Astrocyte (in vitro differentiated cells and primary cell): Measurements from ENCODE around the gene JAML. TPM values are rescaled to one million over a fixed set of nuclear protein-coding genes. Genes with fewer than 3 reads are reported as not detected.

Experiments
- DNase-seq: peaks from one replicate; pipeline ENCODE4 v3.0.0-alpha.2; 2010; ENCODE audit warnings: low read depth
- FAIRE-seq: peaks from 2 replicates; lab custom pipeline; 2011; peaks lifted over from hg19 to GRCh38; lab: Jason Lieb, UNC
- H2AFZ ChIP-seq: 2 replicates; pipeline ENCODE4 v1.6.0; 2012; ENCODE audit warnings: low read depth, low read length, inconsistent platforms
- H3K27ac ChIP-seq: 2 replicates; pipeline ENCODE4 v1.5.1; 2011; ENCODE audit warnings: low read depth, low read length, inconsistent platforms
- H3K27me3 ChIP-seq: 2 replicates; pipeline ENCODE4 v1.6.0; 2011; ENCODE audit warnings: low read length, inconsistent platforms; ENCODE audit not compliant: insufficient read depth
- H3K36me3 ChIP-seq: 2 replicates; pipeline ENCODE4 v1.5.1; 2011; ENCODE audit warnings: low read length, inconsistent platforms; ENCODE audit not compliant: insufficient read depth
- H3K4me1 ChIP-seq: 2 replicates; pipeline ENCODE4 v1.5.1; 2011; ENCODE audit warnings: low read length, inconsistent platforms; ENCODE audit not compliant: insufficient read depth
- H3K4me2 ChIP-seq: 2 replicates; pipeline ENCODE4 v1.6.0; 2012; ENCODE audit warnings: low read length, inconsistent platforms
- H3K4me3 ChIP-seq: 2 replicates; pipeline ENCODE4 v1.5.1; 2011; ENCODE audit warnings: low read depth, mild to moderate bottlenecking, low read length, inconsistent platforms; ENCODE audit not compliant: insufficient read depth
- H3K79me2 ChIP-seq: 2 replicates; pipeline ENCODE4 v1.6.0; 2012; ENCODE audit warnings: mild to moderate bottlenecking, low read length, inconsistent platforms; ENCODE audit not compliant: insufficient read depth
- H3K9ac ChIP-seq: 2 replicates; pipeline ENCODE4 v1.6.0; 2012; ENCODE audit warnings: mild to moderate bottlenecking, low read length, inconsistent platforms
- H3K9me3 ChIP-seq: 2 replicates; pipeline ENCODE4 v1.5.1; 2012; ENCODE audit warnings: low read depth, mild to moderate bottlenecking, low read length, inconsistent platforms; ENCODE audit not compliant: insufficient read depth
- H4K20me1 ChIP-seq: 2 replicates; pipeline ENCODE4 v1.6.0; 2012; ENCODE audit warnings: low read length, inconsistent platforms; ENCODE audit not compliant: insufficient read depth
- H3K27ac Mint-ChIP-seq: one replicate; pipeline ENCODE4 v1.8.0; 2021; ENCODE audit warnings: mild to moderate bottlenecking, mixed read lengths; ENCODE audit not compliant: unreplicated experiment
- H3K27me3 Mint-ChIP-seq: one replicate; pipeline ENCODE4 v1.8.0; 2021; ENCODE audit warnings: low read depth, mixed read lengths; ENCODE audit not compliant: unreplicated experiment
- H3K36me3 Mint-ChIP-seq: one replicate; pipeline ENCODE4 v1.8.0; 2021; ENCODE audit warnings: low read depth, mixed read lengths; ENCODE audit not compliant: unreplicated experiment
- H3K4me1 Mint-ChIP-seq: one replicate; pipeline ENCODE4 v1.8.0; 2021; ENCODE audit warnings: low read depth, mixed read lengths; ENCODE audit not compliant: unreplicated experiment
- H3K4me3 Mint-ChIP-seq: one replicate; pipeline ENCODE4 v1.8.0; 2021; ENCODE audit warnings: mild to moderate bottlenecking, moderate library complexity, mixed read lengths; ENCODE audit not compliant: unreplicated experiment
- H3K9me3 Mint-ChIP-seq: one replicate; pipeline ENCODE4 v1.8.0; 2021; ENCODE audit warnings: mild to moderate bottlenecking, mixed read lengths; ENCODE audit not compliant: unreplicated experiment
- CTCF ChIP-seq: IDR thresholded peaks from 2 replicates; pipeline ENCODE4 v1.5.1; 2011; ENCODE audit warnings: low read depth, mild to moderate bottlenecking, inconsistent platforms, low read length, moderate library complexity; ENCODE audit not compliant: insufficient read depth
- EZH2 ChIP-seq: IDR thresholded peaks from 2 replicates; pipeline ENCODE4 v1.6.1; 2012; ENCODE audit warnings: mild to moderate bottlenecking, low read length, inconsistent platforms; ENCODE audit not compliant: insufficient read depth
- total RNA-seq: library from RNA; stranded (reverse); gene quantifications from 2 replicates; pipeline ENCODE4 v1.2.1, GENCODE V29; 2021

JAML gene
- total RNA-seq, 1 donor from 2014 or later, result not detected

GRCh38 chr11:118216621-118217481 lies 8.0 kb downstream of the JAML start:
- Histone ChIP-seq H3K79me2 (no peaks in the 10 kb centered on the region), H4K20me1 (no peaks in the 10 kb centered on the region), H3K4me2 (no peak overlapping the region), H3K4me3 (no peak overlapping the region), H3K9ac (no peak overlapping the region), H3K27me3 (peaks cover 39% of the 10 kb centered on the region), H2AFZ (no peak overlapping the region), H3K9me3 (no peaks in the 10 kb centered on the region), H3K27ac (no peak overlapping the region), H3K4me1 (no peaks in the 10 kb centered on the region), H3K36me3 (no peaks in the 10 kb centered on the region)
- no peaks in the 10 kb centered on the region for H3K36me3 Mint-ChIP-seq
- DNase-seq (no peak), FAIRE-seq (no peak)
- H3K27ac Mint-ChIP-seq, result no peak overlapping the region
- peaks cover 17% of the 10 kb centered on the region for H3K27me3 Mint-ChIP-seq
- H3K9me3 Mint-ChIP-seq, result no peaks in the 10 kb centered on the region
- TF ChIP-seq CTCF (no peak), EZH2 (no peak)
- H3K4me1 Mint-ChIP-seq, result no peaks in the 10 kb centered on the region
- H3K4me3 Mint-ChIP-seq, result no peak overlapping the region

- no peaks in the 10 kb centered on the region for H3K79me2 ChIP-seq
- H3K4me1 ChIP-seq, result no peaks in the 10 kb centered on the region
- no peaks in the 10 kb centered on the region for H3K9me3 Mint-ChIP-seq
- no peak for DNase-seq
- H3K36me3 ChIP-seq, result no peaks in the 10 kb centered on the region
- no peak overlapping the region for H3K9ac ChIP-seq
- H3K4me2 ChIP-seq, result no peak overlapping the region
- peaks cover 2% of the 10 kb centered on the region for H3K4me1 Mint-ChIP-seq
- no peak overlapping the region for H3K4me3 Mint-ChIP-seq
- no peak overlapping the region for H3K27ac ChIP-seq
- H3K27me3 Mint-ChIP-seq, result peaks cover 19% of the 10 kb centered on the region
- no peak for TF ChIP-seq CTCF
- no peak for TF ChIP-seq EZH2
- H3K36me3 Mint-ChIP-seq, result no peaks in the 10 kb centered on the region
- no peak overlapping the region for H2AFZ ChIP-seq
- peaks cover 39% of the 10 kb centered on the region for H3K27me3 ChIP-seq
- no peaks in the 10 kb centered on the region for H4K20me1 ChIP-seq
- no peak overlapping the region for H3K27ac Mint-ChIP-seq
- no peak for FAIRE-seq
- H3K9me3 ChIP-seq, result no peaks in the 10 kb centered on the region
- H3K4me3 ChIP-seq, result no peak overlapping the region
These were observed 9.0 kb downstream of the JAML start for GRCh38 chr11:118215765-118216164.

- no peak overlapping the region for H3K4me3 ChIP-seq
- H3K9me3 Mint-ChIP-seq, result no peaks in the 10 kb centered on the region
- H3K79me2 ChIP-seq, result no peaks in the 10 kb centered on the region
- TF ChIP-seq CTCF (no peak), EZH2 (no peak)
- no peaks in the 10 kb centered on the region for H3K4me1 ChIP-seq
- H3K4me3 Mint-ChIP-seq, result no peak overlapping the region
- H3K4me1 Mint-ChIP-seq, result peaks cover 3% of the 10 kb centered on the region
- H2AFZ ChIP-seq, result no peak overlapping the region
- H3K36me3 ChIP-seq, result no peaks in the 10 kb centered on the region
- H3K27me3 Mint-ChIP-seq, result peaks cover 22% of the 10 kb centered on the region
- FAIRE-seq (no peak), DNase-seq (no peak)
- H3K27ac ChIP-seq, result no peak overlapping the region
- H4K20me1 ChIP-seq, result no peaks in the 10 kb centered on the region
- H3K27ac Mint-ChIP-seq, result no peak overlapping the region
- no peaks in the 10 kb centered on the region for H3K36me3 Mint-ChIP-seq
- H3K4me2 ChIP-seq, result no peak overlapping the region
- H3K27me3 ChIP-seq, result peaks cover 36% of the 10 kb centered on the region
- no peak overlapping the region for H3K9ac ChIP-seq
- no peaks in the 10 kb centered on the region for H3K9me3 ChIP-seq
These were observed 9.5 kb downstream of the JAML start for GRCh38 chr11:118215262-118215661.
